ENCODE data around the gene HSFX3. TPM values are rescaled to one million over a fixed set of nuclear protein-coding genes. Genes with fewer than 3 reads are reported as not detected.

Gene HSFX3
- total and polyA plus RNA-seq, 2 of the 13 experiments (the other 11 are each of a cell fraction or from before 2014, with no cell fraction given), result not detected

GRCh38 chrX:149540621-149541520 lies 8.9 kb downstream of the HSFX3 start, which contains the start of gene EOLA1 (continued):
- TF ChIP-seq MAZ (IDR thresholded peaks at IDR 0.05; ENCODE audit: borderline replicate concordance, low read depth, low read length), result peak; percentile 12; the same call in 1 of the 2 replicates
- no peak for TF ChIP-seq MAZ (CRISPR knock-in tag; IDR thresholded peaks at IDR 0.05; ENCODE audit: low read depth)
- peak; percentile 7; the same call in 1 of the 2 replicates for TF ChIP-seq NFYC (CRISPR knock-in tag; IDR thresholded peaks at IDR 0.05)
- peak; percentile 45; the same call in 1 of the 2 replicates for TF ChIP-seq DR1 (CRISPR knock-in tag; IDR thresholded peaks at IDR 0.05)
- TF ChIP-seq RFX1 (IDR thresholded peaks at IDR 0.05), result peak; percentile 79; the same call in 1 of the 2 replicates
- TF ChIP-seq CBX5 (CRISPR knock-in tag; IDR thresholded peaks at IDR 0.05; ENCODE audit: borderline replicate concordance), result no peak
- TF ChIP-seq ERF (CRISPR knock-in tag; IDR thresholded peaks at IDR 0.05), result 0 out of 2 replicates have a peak, but pooled peaks have one; percentile 32
- no peak for TF ChIP-seq TFE3 (CRISPR knock-in tag; IDR thresholded peaks at IDR 0.05)
- peak; percentile 20; the same call in 1 of the 2 replicates for TF ChIP-seq ETV5 (CRISPR knock-in tag; IDR thresholded peaks at IDR 0.05; ENCODE audit: borderline replicate concordance)
- no peak for TF ChIP-seq MZF1 (CRISPR knock-in tag; IDR thresholded peaks at IDR 0.05; ENCODE audit: borderline replicate concordance)
- no peak for TF ChIP-seq MEF2D (CRISPR knock-in tag; IDR thresholded peaks at IDR 0.05)
- TF ChIP-seq NFAT5 (CRISPR knock-in tag; IDR thresholded peaks at IDR 0.05), result no peak
- TF ChIP-seq ZNF574 (CRISPR knock-in tag; IDR thresholded peaks at IDR 0.05), result 0 out of 2 replicates have a peak, but pooled peaks have one; percentile 37
- TF ChIP-seq UBTF (CRISPR knock-in tag; IDR thresholded peaks at IDR 0.05), result 0 out of 2 replicates have a peak, but pooled peaks have one; percentile 42
